ENCODE measurements around the gene NHERF2.

Gene NHERF2

GRCh38 chr16:1991135-1991551, 35.6 kb upstream of the NHERF2 start:
- DNase-seq (ENCODE audit: low spot score), result no peak

- DNase-seq (ENCODE audit: low spot score), result no peak
Measured at GRCh38 chr16:1991588-1991947, 35.1 kb upstream of the NHERF2 start.

- peak; percentile 57 for DNase-seq (ENCODE audit: low spot score)
Measured at GRCh38 chr16:1991948-1992703, 34.6 kb upstream of the NHERF2 start.

GRCh38 chr16:1992704-1993317, 33.9 kb upstream of the NHERF2 start:
- DNase-seq (ENCODE audit: low spot score), result no peak

- DNase-seq (ENCODE audit: low spot score), result no peak
Measured at GRCh38 chr16:1993731-1994131, 33.0 kb upstream of the NHERF2 start.

GRCh38 chr16:1997494-1998359, 29.0 kb upstream of the NHERF2 start:
- DNase-seq (ENCODE audit: low spot score), result no peak

- DNase-seq (ENCODE audit: low spot score), result no peak
Measured at GRCh38 chr16:1998360-1998835, 28.3 kb upstream of the NHERF2 start.

GRCh38 chr16:1998852-1999801, 27.6 kb upstream of the NHERF2 start:
- DNase-seq (ENCODE audit: low spot score), result no peak

- DNase-seq (ENCODE audit: low spot score), result no peak
Measured at GRCh38 chr16:1999866-2000514, 26.7 kb upstream of the NHERF2 start.

- no peak for DNase-seq (ENCODE audit: low spot score)
Measured at GRCh38 chr16:2001035-2001434, 25.7 kb upstream of the NHERF2 start.

GRCh38 chr16:2001456-2002355, 25.0 kb upstream of the NHERF2 start:
- DNase-seq (ENCODE audit: low spot score), result no peak

- DNase-seq (ENCODE audit: low spot score), result no peak
Measured at GRCh38 chr16:2002406-2003230, 24.1 kb upstream of the NHERF2 start.

- DNase-seq (ENCODE audit: low spot score), result no peak
Measured at GRCh38 chr16:2003231-2003826, 23.4 kb upstream of the NHERF2 start.

- peak; percentile 56 for DNase-seq (ENCODE audit: low spot score)
Measured at GRCh38 chr16:2003827-2004641, 22.7 kb upstream of the NHERF2 start.

GRCh38 chr16:2004795-2005517, 21.7 kb upstream of the NHERF2 start:
- DNase-seq (ENCODE audit: low spot score), result no peak

GRCh38 chr16:2005646-2006045, 21.1 kb upstream of the NHERF2 start:
- DNase-seq (ENCODE audit: low spot score), result no peak

- DNase-seq (ENCODE audit: low spot score), result no peak
Measured at GRCh38 chr16:2006317-2006716, 20.4 kb upstream of the NHERF2 start.

Data from LoVo (cell line).